GM12878 (cell line): ENCODE results near the gene B3GNT7. TPM values are rescaled to one million over a fixed set of nuclear protein-coding genes. Genes with fewer than 3 reads are reported as not detected.

Source experiments
- ATAC-seq: fragments of 200-7000 bp; cut with Tn5 transposase; 3 replicates; pipeline ENCODE4 v1.9.1; 2020; ENCODE audit warnings: mild to moderate bottlenecking, moderate library complexity
- BruUV-seq: library from RNA; stranded (reverse); fragments of 400-500 nt; replicated peaks from 2 replicates; lab custom pipeline; 2021; lab: Mats Ljungman, UMichigan
- CTCF ChIA-PET: fragments of 300-600 bp; sonication (Branson Sonifier 250); formaldehyde crosslinking; extraction: SDS; loops from one replicate; lab custom pipeline; 2021; ENCODE audit warnings: inconsistent platforms; lab: Yijun Ruan, JAX
- POLR2A ChIA-PET: fragments of 350-600 bp; formaldehyde crosslinking; extraction: SDS; loops from one replicate; lab custom pipeline; 2021; ENCODE audit warnings: inconsistent platforms; lab: Charles Lee
- RAD21 ChIA-PET: fragments of 300-600 bp; sonication (Branson Sonifier 250); formaldehyde crosslinking; loops from one replicate; lab custom pipeline; 2023; ENCODE audit warnings: antibody characterized with exemption; ENCODE audit not compliant: unreplicated experiment; lab: Charles Lee
- SMC1A ChIA-PET: fragments of 300-600 bp; sonication (Branson Sonifier 250); formaldehyde crosslinking; loops from one replicate; lab custom pipeline; 2023; ENCODE audit not compliant: unreplicated experiment, uncharacterized antibody; lab: Charles Lee
- DNase-seq: peaks from one replicate; pipeline ENCODE4 v3.0.0-alpha.2; 2011; ENCODE audit warnings: low read depth, low spot score
- FAIRE-seq: peaks from 3 replicates; lab custom pipeline; 2011; peaks lifted over from hg19 to GRCh38; lab: Jason Lieb, UNC
- H2AFZ ChIP-seq: 2 replicates; pipeline ENCODE4 v1.6.0; 2011; ENCODE audit warnings: low read depth, low read length, control low read depth; ENCODE audit not compliant: control insufficient read depth
- H3K27ac ChIP-seq: 2 replicates; pipeline ENCODE4 v1.5.1; 2011; ENCODE audit warnings: control low read depth; ENCODE audit not compliant: control insufficient read depth, insufficient read depth
- H3K27me3 ChIP-seq, 2 experiments: replicated peaks in 1 of 2; 2 replicates each; pipeline versions ENCODE4 v1.6.0 to v1.6.1; 2011; ENCODE audit warnings: low read length in 1 of 2; ENCODE audit not compliant: control insufficient read depth in 2 of 2, insufficient read depth in 2 of 2
- H3K36me3 ChIP-seq, 2 experiments: 2 replicates each; pipeline ENCODE4 v1.5.1; 2011; ENCODE audit warnings: low read length in 1 of 2; ENCODE audit not compliant: control insufficient read depth in 2 of 2, insufficient read depth in 2 of 2
- H3K4me1 ChIP-seq: 2 replicates; pipeline ENCODE4 v1.6.1; 2011; ENCODE audit warnings: mild to moderate bottlenecking, low read length, moderate library complexity, mixed read lengths; ENCODE audit not compliant: control insufficient read depth, insufficient read depth
- H3K4me2 ChIP-seq: 2 replicates; pipeline ENCODE4 v1.6.0; 2011; ENCODE audit warnings: control low read depth; ENCODE audit not compliant: control insufficient read depth, insufficient read depth
- H3K4me3 ChIP-seq: fragments of 200-600 bp; sonication (generic); 2 replicates; pipeline ENCODE4 v1.5.1; 2016
- H3K79me2 ChIP-seq: 2 replicates; pipeline ENCODE4 v1.6.0; 2011; ENCODE audit warnings: low read length; ENCODE audit not compliant: control insufficient read depth, insufficient read depth
- H3K9ac ChIP-seq: 2 replicates; pipeline ENCODE4 v1.8.0; 2011; ENCODE audit warnings: low read length, control low read depth, mixed read lengths; ENCODE audit not compliant: control insufficient read depth, insufficient read depth
- H3K9me3 ChIP-seq: replicated peaks from 3 replicates; pipeline ENCODE4 v1.5.1; 2011; ENCODE audit warnings: mild to moderate bottlenecking, low read length; ENCODE audit not compliant: control insufficient read depth, insufficient read depth
- H4K20me1 ChIP-seq: 2 replicates; pipeline ENCODE4 v1.6.0; 2011; ENCODE audit not compliant: control insufficient read depth, insufficient read depth
- BRCA1 ChIP-seq: IDR thresholded peaks from 2 replicates; pipeline ENCODE4 v1.6.1; 2011; ENCODE audit warnings: low read depth, low read length, improper control_type of control experiment
- CEBPB ChIP-seq, 2 experiments: fragments of 150-350 bp in 1 of 2; IDR thresholded peaks; 2 replicates each; pipeline ENCODE4 v1.6.1; 2012 to 2014; ENCODE audit warnings: low read depth in 2 of 2, low read length in 2 of 2, borderline replicate concordance in 1 of 2, inconsistent platforms in 1 of 2
- EP300 ChIP-seq, 2 experiments: fragments of 150-350 bp in 1 of 2; IDR thresholded peaks; 2 replicates each; pipeline ENCODE4 v1.6.1; 2011 to 2012; ENCODE audit warnings: low read depth in 2 of 2, low read length in 2 of 2, borderline replicate concordance in 1 of 2, improper control_type of control experiment in 1 of 2, inconsistent platforms in 1 of 2; ENCODE audit not compliant: control insufficient read depth in 1 of 2
- NKRF ChIP-seq: fragments of 450-650 bp; conservative IDR thresholded peaks from 2 replicates; pipeline ENCODE4 v1.6.1; 2017; ENCODE audit warnings: mild to moderate bottlenecking, moderate library complexity
- SIX5 ChIP-seq: IDR thresholded peaks from 2 replicates; pipeline ENCODE4 v1.6.1; 2011; ENCODE audit warnings: mild to moderate bottlenecking, low read depth, low read length, moderate library complexity; ENCODE audit not compliant: severe bottlenecking
- SMAD5 ChIP-seq: IDR thresholded peaks from 2 replicates; pipeline ENCODE4 v1.6.1; 2016; ENCODE audit warnings: antibody characterized with exemption, low read depth
- TBL1XR1 ChIP-seq: IDR thresholded peaks from 2 replicates; pipeline ENCODE4 v1.6.1; 2012; ENCODE audit warnings: low read depth, low read length, improper control_type of control experiment
- ZNF217 ChIP-seq: fragments of 450-650 bp; IDR thresholded peaks from 2 replicates; pipeline ENCODE4 v1.6.1; 2017; ENCODE audit warnings: antibody characterized with exemption, mild to moderate bottlenecking
- ZZZ3 ChIP-seq: IDR thresholded peaks from 2 replicates; pipeline ENCODE4 v1.6.1; 2011; ENCODE audit warnings: low read depth; ENCODE audit not compliant: control insufficient read depth, insufficient read length
- WGBS: methylation state at CpG from one replicate; pipeline ENCODE4 v1.1.6; 2016; ENCODE audit warnings: low lambda C conversion rate; ENCODE audit not compliant: insufficient replicate concordance, insufficient coverage; ENCODE audit errors: missing lambda C conversion rate; 5-methylcytosine and 5-hydroxymethylcytosine counted together
- in situ Hi-C: fragments of 300-500 bp; cut with MboI; formaldehyde crosslinking; loops from 9 replicates; pipeline ENCODE4 v1.14.3; 2018; ENCODE audit warnings: mixed read lengths
- intact Hi-C: fragments of 100-400 bp; cut with micrococcal nuclease; formaldehyde crosslinking; loops from one replicate; pipeline ENCODE4 v1.14.2; 2022; ENCODE audit not compliant: unreplicated experiment
- polyA plus RNA-seq, 11 experiments: library from polyadenylated mRNA; depleted of rRNA in 4 of 11; unstranded in 6 of 11; stranded (reverse) in 5 of 11; fragments of >200 nt; fragmentation: Nextera tagmentation in 4 of 11; fragmentation: Illumina TruSeq in 1 of 11; extraction: Ambion mirVana in 4 of 11; extraction: Trizol in 1 of 11; gene quantifications; 1 replicate in 1 of 11; 2 replicates in 10 of 11; pipeline versions ENCODE4 v1.2.1 to v1.2.3, GENCODE V29; 2011 to 2016; ENCODE audit warnings: inconsistent platforms in 2 of 11, missing spikeins in 2 of 11, low read depth in 1 of 11
- total RNA-seq, 4 experiments: library from RNA; depleted of rRNA in 3 of 4; stranded (reverse); fragments of >200 nt in 3 of 4; fragmentation: Illumina TruSeq in 1 of 4; extraction: Trizol in 1 of 4; gene quantifications; 2 replicates each; pipeline versions ENCODE4 v1.2.1 to v1.2.3, GENCODE V29; 2013 to 2021
- TF ChIP-seq, protein P1 (sequence below): fragments of 450-650 bp; IDR thresholded peaks from 2 replicates; pipeline ENCODE4 v1.6.1; 2017; ENCODE audit warnings: mild to moderate bottlenecking
- TF ChIP-seq, protein P2 (sequence below): IDR thresholded peaks from 2 replicates; pipeline ENCODE4 v1.6.1; 2011; ENCODE audit warnings: mild to moderate bottlenecking, low read depth, low read length, moderate library complexity; ENCODE audit not compliant: insufficient replicate concordance
- TF ChIP-seq, protein P3 (sequence below): fragments of 450-650 bp; IDR thresholded peaks from 2 replicates; pipeline ENCODE4 v1.6.1; 2017; ENCODE audit warnings: low read depth, mild to moderate bottlenecking, moderate library complexity

B3GNT7 gene
- total and polyA plus RNA-seq, 10 of the 15 experiments (the other 5 are each of a cell fraction or from before 2014, with no cell fraction given) = 0.91 to 12.6 (median 3.7) TPM

- no peak for TF ChIP-seq NKRF
- TF ChIP-seq ZZZ3 = no peak
- TF ChIP-seq EP300 (IDR thresholded peaks at IDR 0.05; ENCODE audit: borderline replicate concordance in 1 of 2, control insufficient read depth in 1 of 2, low read depth in 2 of 2, low read length in 2 of 2) = no peak
- no peak for TF ChIP-seq ZNF217
- TF ChIP-seq SMAD5 = no peak
These were observed 22.3 kb upstream of the B3GNT7 start (continued) for GRCh38 chr2:231373184-231373583.

DNA sequence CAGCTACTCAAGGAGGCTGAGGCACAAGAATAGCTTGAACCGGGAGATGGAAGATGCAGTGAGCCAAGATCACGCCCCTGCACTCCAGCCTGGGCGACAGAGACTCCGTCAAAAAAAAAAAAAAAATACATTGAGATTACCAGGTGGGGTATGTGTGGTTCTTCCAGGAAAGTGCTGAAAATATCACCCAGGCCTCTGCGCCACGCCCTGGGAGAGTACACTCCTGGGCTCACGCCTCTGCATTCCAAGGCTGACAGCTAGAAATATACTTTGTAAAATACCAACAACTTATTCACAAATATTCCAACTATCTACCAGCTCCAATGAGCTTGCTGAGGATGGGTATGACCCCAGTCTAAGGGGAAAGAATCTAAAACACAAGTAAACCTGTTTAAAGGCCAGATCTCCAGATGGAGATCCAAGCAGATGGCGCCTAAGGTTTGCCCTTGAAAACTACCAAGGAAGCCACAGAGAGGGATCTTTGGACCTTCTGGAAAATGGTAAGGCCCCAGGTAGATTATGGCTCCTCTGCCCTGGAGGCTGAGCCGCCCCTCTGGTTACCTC, 21.6 kb upstream of the B3GNT7 start:
- no peak overlapping the region for H2AFZ ChIP-seq
- no peak overlapping the region for H3K9ac ChIP-seq
- no peaks in the 10 kb centered on the region for H4K20me1 ChIP-seq
- ChIA-PET POLR2A (interaction anchor here (0.6 to 0.7 kb wide), 3 partner anchors 12 to 357 kb away, joined by 3 to 4 read pairs (median 3); no protein-coding TSS in a partner anchor), CTCF (interaction anchor here (0.9 to 1.2 kb wide), 3 partner anchors 77 to 146 kb away, joined by 3 to 4 read pairs (median 4); no protein-coding TSS in a partner anchor), SMC1A (interaction anchor here (1.0 to 1.7 kb wide), 4 partner anchors 9 to 146 kb away, joined by 4 to 5 read pairs (median 4); no protein-coding TSS in a partner anchor), RAD21 (no interaction called here)
- ATAC-seq = no peak
- H3K4me3 ChIP-seq = no peak overlapping the region
- no TSS peak for BruUV-seq
- H3K36me3 ChIP-seq = no peaks in the 10 kb centered on the region
- no peaks in the 10 kb centered on the region for H3K4me1 ChIP-seq
- FAIRE-seq = no peak
- H3K4me2 ChIP-seq = no peak overlapping the region
- H3K27ac ChIP-seq = no peak overlapping the region
- no peaks in the 10 kb centered on the region for H3K27me3 ChIP-seq
- intact Hi-C loops = no loop called here
- H3K9me3 ChIP-seq = no peaks in the 10 kb centered on the region
- in situ Hi-C loops = no loop called here
- H3K79me2 ChIP-seq = no peaks in the 10 kb centered on the region
- DNase-seq = no peak
- WGBS = 62% methylated on average over 9 of the region's 9 CpGs
- TF ChIP-seq, protein P1, sequence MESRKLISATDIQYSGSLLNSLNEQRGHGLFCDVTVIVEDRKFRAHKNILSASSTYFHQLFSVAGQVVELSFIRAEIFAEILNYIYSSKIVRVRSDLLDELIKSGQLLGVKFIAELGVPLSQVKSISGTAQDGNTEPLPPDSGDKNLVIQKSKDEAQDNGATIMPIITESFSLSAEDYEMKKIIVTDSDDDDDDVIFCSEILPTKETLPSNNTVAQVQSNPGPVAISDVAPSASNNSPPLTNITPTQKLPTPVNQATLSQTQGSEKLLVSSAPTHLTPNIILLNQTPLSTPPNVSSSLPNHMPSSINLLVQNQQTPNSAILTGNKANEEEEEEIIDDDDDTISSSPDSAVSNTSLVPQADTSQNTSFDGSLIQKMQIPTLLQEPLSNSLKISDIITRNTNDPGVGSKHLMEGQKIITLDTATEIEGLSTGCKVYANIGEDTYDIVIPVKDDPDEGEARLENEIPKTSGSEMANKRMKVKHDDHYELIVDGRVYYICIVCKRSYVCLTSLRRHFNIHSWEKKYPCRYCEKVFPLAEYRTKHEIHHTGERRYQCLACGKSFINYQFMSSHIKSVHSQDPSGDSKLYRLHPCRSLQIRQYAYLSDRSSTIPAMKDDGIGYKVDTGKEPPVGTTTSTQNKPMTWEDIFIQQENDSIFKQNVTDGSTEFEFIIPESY = no peak
- TF ChIP-seq TBL1XR1 = no peak
- no peak for TF ChIP-seq CEBPB (IDR thresholded peaks at IDR 0.05; ENCODE audit: borderline replicate concordance in 1 of 2, low read depth in 2 of 2, low read length in 2 of 2)
- no peak for TF ChIP-seq BRCA1
- TF ChIP-seq, protein P2, sequence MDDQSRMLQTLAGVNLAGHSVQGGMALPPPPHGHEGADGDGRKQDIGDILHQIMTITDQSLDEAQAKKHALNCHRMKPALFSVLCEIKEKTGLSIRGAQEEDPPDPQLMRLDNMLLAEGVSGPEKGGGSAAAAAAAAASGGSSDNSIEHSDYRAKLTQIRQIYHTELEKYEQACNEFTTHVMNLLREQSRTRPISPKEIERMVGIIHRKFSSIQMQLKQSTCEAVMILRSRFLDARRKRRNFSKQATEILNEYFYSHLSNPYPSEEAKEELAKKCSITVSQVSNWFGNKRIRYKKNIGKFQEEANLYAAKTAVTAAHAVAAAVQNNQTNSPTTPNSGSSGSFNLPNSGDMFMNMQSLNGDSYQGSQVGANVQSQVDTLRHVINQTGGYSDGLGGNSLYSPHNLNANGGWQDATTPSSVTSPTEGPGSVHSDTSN = no peak
- no peak for TF ChIP-seq ZNF217
- TF ChIP-seq, protein P3, sequence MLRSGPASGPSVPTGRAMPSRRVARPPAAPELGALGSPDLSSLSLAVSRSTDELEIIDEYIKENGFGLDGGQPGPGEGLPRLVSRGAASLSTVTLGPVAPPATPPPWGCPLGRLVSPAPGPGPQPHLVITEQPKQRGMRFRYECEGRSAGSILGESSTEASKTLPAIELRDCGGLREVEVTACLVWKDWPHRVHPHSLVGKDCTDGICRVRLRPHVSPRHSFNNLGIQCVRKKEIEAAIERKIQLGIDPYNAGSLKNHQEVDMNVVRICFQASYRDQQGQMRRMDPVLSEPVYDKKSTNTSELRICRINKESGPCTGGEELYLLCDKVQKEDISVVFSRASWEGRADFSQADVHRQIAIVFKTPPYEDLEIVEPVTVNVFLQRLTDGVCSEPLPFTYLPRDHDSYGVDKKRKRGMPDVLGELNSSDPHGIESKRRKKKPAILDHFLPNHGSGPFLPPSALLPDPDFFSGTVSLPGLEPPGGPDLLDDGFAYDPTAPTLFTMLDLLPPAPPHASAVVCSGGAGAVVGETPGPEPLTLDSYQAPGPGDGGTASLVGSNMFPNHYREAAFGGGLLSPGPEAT = no peak
- TF ChIP-seq SIX5 = no peak
